HG03045 (cell line): Measurements from ENCODE around the gene HJV.

ENCODE experiments used
- ATAC-seq: cut with Tn5 transposase; IDR thresholded peaks from one replicate; pipeline ENCODE4 v1.9.1; 2021; ENCODE audit warnings: mild to moderate bottlenecking, moderate library complexity; ENCODE audit not compliant: unreplicated experiment

Gene HJV

DNA sequence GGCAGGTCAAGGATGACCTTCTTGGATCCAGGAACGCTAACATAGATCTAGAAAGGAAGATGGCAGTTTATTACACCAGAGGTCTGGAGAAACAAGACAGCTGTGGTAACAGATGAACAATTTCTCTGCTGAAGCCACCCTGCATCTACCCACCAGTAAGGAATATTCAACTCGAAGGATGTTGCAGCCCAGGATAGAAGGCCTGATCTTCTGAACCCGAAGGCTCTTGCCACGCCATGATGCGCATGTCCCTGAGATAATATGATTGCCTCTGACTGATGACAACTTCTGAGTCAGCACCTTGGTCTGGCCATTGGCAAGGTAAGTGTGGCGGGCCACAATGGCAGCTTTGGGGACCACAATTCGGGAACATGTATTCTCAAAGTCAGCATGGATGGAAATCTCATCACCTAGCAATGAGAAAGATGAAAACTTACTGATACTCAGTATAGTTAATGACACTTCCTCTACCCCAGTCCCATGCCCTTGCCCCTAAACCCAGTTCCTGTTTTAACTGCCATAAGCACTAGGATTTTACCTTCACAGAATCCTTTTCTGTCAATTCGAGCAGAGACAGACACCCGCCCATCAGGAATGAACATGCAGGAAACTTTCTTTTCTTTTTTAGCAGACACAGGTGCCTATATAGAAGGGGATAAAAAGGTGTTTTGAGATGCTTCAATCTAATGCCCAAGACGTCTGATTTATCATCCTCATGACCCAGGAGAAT lies 27.0 kb downstream of the HJV start:
- no peak for ATAC-seq

DNA sequence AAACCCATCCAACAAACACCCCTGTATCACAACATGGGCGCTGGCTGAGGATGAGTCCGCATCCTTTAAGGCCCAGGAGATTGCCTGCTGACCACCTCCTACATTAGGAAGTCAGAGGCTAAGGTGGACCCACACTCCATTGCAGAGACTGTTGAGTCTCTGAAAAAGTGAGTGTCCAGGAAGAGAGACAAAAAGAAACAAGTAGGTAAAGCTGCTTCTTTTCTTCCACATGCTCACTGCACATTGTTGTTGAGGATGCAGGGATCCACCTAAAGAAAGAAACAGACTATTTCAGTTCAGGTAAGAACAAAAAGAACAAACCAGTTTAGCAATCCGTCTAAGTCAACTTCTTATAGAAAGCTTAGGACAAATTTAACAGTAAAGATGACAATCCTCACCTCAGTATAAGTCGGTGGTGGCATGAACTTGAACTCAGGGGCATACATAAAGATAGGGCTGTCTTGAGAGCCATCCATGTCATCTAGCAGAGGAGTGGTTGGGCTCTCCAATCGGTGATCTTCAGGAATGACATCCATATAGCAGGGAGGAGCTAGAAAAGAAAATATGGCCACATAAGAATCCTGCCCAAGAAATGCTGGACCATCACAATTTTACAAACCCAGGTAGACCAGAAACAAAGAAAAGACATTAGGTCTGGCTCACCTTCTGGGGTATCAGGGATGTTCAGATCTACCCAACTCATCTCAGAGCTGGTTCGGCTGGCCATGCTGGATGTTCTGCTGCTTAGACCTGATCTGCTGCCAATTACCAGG lies 27.7 kb downstream of the HJV start:
- no peak for ATAC-seq

DNA sequence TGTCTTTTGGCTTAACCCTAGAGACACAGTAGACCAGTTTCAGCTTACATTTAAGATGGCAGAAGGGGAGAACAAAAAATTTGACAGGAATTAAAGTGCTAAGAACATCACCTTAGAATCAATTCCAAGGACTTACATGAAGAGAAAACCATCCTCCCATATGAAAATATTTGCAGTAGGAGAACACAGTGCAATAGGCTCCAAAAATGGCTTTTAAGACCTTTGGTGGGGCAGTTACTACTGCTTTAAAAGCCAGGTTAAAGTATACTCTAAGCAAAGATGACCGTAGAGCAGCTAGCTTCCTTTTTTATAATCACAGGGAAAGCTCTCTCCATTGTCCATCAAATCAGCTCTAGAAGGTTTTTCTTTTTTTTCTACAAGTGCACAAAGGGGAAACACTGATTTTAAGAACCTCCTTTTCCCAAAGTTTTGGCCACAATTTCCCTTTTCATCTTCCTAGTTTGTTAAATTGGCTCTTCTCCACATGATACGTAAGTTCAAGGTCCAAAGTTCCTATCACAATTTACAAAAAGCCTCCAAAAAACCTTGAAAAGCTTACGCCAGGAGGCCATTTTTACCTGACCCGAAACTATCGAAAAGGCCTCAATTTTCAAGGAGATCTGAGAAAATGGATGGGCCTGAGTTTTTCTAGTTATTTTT lies 28.4 kb downstream of the HJV start:
- no peak for ATAC-seq

DNA sequence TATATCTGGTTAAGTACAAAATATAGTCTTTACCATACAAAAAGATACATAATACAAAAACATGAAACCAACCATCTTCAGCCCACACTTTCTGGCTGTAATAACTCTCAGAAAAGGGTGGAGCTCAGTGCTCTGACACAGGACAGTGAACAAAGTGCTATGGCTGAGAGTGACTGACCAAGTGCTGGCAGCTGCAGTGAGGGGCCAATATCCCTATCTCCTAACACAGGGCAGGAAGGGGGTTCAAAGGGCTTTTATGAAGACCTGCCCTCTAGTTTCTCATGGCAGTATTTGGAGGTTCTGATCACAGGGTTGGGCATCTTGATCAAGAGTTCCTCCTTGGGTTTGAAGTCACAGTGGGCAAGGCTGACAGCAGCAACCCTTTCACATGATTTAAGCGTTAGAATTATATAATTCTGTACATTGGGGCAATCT lies 29.0 kb downstream of the HJV start:
- no peak for ATAC-seq

DNA sequence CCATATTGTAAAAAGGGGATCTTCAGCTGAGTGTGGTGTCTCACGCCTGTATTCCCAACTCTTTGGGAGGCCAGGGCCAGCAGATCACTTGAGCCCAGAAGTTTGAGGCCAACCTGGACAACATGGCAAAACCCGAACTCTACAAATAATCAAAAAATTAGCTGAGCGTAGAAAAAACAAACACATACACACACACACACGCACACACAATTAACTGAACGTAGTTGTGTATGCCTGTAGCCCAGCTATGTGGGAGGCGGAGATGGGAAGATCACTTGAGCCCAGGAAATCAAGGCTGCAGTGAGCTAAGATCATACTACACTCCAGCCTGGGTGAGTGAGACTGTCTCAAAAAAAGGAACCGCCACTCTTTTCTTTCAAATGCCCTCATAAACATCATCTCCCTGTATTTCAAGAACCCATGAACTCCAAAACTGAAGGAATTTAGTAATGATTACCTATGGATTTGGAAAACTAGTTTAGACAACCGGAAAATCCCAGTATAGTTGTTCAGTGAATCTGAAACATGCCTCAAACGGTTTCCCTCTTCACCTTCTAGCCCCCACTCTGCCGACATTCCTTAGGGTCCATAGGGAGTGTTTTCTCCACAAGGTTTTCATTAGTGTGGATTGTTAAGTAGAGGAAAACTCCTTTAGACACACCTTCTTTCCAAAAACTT lies 29.7 kb downstream of the HJV start:
- ATAC-seq, result no peak

DNA sequence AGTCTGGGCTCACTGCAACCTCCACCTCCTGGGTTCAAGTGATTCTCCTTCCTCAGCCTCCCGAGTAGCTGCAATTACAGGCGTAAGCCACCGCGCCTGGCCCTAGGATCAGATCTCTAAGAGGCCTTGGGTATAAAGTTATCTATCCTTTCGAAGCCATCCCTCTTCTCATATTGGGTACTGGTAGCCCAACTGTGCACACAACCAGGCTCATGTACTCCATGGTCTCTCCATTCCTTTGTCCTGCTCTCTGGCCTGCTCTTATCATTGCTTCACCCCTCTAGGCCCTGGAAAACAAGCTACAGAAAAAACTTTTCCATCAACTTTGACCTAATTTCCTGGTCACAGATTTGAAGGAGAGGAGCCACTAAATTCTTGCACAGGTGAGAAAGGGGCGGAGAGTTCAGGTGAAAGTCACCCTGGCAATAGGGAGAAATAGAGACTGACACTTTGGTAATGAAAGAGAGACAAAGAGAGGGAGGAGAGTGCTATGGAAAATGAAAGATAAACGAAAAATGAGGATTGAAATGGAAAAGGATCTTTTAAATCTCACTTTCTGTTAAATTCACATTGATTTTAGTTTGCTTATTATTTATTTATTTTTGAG lies 31.2 kb downstream of the HJV start:
- no peak for ATAC-seq

- ATAC-seq, result no peak
Observed at GRCh38 chr1:145988773-145989172, 32.8 kb downstream of the HJV start.

GRCh38 chr1:145987926-145988325 lies 33.6 kb downstream of the HJV start:
- ATAC-seq, result no peak

- no peak for ATAC-seq
Observed at GRCh38 chr1:145986551-145986950, 35.0 kb downstream of the HJV start.

GRCh38 chr1:145985502-145986439 lies 35.8 kb downstream of the HJV start:
- ATAC-seq, result no peak

- ATAC-seq, result no peak
Observed at GRCh38 chr1:145985129-145985501, 36.4 kb downstream of the HJV start.

DNA sequence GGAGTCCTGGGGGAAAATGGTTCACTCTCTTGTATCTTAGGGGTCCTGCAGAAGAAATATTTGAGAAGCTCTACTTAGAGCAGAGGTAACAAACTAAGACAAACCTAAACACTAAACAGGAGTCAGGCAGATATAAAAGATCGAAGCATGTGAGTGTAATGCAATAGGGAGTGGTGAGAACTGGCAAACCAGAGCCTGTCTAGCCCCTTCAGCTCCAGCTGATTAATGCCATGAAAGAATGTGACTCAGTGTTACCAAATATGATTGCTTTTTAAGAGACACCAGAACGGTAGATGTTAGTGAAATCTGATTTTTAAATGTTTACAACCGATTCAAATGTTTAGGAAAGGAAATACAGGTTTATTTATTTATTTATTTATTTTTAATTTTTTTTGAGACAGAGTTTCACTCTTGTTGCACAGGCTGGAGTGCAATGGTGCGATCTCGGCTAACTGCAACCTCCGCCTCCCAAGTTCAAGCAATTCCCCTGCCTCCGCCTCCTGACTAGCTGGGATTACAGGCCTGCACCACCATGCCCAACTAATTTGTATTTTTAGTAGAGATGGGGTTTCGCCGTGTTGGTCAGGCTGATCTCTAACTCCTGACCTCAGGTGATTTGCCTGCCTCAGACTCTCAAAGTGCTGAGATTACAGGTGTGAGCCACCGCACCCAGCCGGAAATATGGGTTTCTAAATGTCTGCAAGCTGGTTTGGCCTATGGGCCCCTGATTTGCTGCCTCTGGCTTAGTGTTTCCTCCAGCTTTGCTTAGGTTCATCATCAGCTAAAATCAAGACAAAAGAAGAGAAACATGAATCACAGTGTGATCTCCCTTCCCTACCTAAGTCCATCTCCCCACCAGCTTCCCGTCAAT lies 37.3 kb downstream of the HJV start:
- ATAC-seq, result no peak

DNA sequence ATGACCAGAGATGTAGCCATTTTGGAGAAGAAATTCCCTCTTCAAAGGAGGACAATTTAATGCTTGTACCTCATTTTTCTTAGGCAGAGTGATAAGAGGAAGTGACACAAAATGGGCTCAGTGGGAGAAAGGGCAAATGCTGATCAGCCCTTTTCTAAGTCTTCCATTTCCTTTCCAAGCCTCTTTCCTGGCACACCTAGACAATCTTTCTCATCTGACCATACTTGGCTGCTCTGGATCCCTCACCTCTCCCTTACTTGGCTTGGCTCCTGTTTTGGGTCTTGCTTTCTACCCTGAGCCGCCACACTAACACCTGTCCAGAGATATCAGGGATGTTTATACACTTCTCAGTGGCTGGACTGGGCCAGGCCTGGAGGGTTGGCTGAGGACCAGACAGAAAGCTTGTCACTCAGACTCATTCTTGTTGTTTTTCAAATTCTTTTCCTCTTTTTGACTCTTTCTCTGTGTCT lies 38.3 kb downstream of the HJV start:
- ATAC-seq, result no peak

GRCh38 chr1:145982010-145982723 lies 39.4 kb downstream of the HJV start:
- ATAC-seq, result no peak

DNA sequence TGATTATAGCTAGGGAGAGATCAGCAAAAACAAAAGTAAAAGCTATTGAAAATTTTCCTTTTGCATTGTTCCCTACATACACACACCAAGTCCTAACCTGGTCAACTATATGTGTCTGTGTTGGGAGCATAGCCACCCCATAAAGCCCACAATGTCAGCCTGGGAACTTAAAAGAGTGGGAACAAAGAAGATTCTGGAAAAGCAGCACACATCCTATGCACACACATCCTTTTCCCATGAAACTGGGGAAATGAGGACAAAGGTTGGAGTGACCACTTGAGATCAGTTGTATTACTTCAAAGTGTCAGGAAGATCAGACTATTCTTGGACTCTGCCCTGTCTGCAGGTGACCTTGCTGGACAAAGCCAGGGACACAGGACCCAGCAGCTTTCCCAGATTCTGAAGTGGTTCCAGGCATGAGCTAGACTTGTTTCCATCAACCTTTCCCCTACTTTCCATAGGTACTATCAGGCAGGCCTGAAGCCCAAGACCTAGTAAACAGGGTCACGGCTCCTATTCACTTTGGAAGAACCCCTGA lies 41.0 kb downstream of the HJV start:
- no peak for ATAC-seq

DNA sequence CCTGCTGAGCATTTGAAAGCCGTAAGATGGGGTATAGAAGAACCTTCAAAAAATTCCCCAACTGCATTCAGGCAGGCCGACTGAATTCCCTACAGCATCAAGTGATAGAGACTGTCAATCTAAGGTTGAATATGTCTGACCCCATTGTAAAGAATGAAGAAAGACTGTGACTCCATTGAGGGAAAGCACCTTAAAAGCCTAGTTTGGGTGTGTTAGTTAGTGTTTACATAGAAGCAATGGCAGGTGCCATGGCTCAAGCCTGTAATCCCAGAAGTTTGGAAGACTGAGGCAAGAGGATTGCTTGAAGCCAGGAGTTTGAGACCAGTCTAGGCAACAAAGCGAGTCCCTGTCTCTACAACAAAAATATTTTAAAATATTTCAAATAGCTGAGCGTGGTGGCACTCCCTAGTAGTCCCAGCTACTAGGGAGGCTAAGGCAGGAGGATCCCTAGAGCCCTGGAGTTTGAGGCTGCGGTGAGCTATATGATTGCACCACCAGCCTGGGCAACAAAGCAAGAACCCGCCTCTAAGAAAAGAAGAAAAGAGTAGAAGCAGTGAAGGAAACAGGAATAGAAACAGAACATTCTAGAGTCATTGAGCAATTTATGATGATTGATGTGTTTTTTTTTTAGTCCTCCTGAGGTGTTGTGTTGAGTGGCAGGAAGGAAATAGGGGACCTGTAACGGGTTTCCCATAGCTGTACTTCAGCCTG lies 41.6 kb downstream of the HJV start:
- ATAC-seq, result no peak
